Trophoblast cell (in vitro differentiated cells and primary cell): Measurements from ENCODE around the gene SLFN11. TPM values are rescaled to one million over a fixed set of nuclear protein-coding genes. Genes with fewer than 3 reads are reported as not detected.
"Not testable (repeated sequence)": the region's sequence is repeated elsewhere in the genome, so short reads cannot be mapped to it uniquely, and the experiment has no call there.

Experiments used
- DNase-seq, 2 donors: peaks; one replicate each; pipeline ENCODE4 v3.0.0-alpha.2; 2016
- H2AFZ ChIP-seq: 2 replicates; pipeline ENCODE4 v1.6.1; 2013; ENCODE audit warnings: low read length, moderate library complexity, mild to moderate bottlenecking; ENCODE audit not compliant: insufficient read depth, poor library complexity
- H2AK5ac ChIP-seq: 2 replicates; pipeline ENCODE4 v1.6.1; 2013; ENCODE audit warnings: mild to moderate bottlenecking, low read length
- H2BK120ac ChIP-seq: 2 replicates; pipeline ENCODE4 v1.6.1; 2013; ENCODE audit warnings: low read length, mild to moderate bottlenecking, moderate library complexity; ENCODE audit not compliant: insufficient read depth, poor library complexity
- H2BK12ac ChIP-seq: 2 replicates; pipeline ENCODE4 v1.6.1; 2013; ENCODE audit warnings: mild to moderate bottlenecking, low read length, moderate library complexity
- H2BK5ac ChIP-seq: 2 replicates; pipeline ENCODE4 v1.6.1; 2013; ENCODE audit warnings: low read length, low read depth, moderate library complexity, mild to moderate bottlenecking; ENCODE audit not compliant: poor library complexity
- H3K14ac ChIP-seq: 2 replicates; pipeline ENCODE4 v1.6.1; 2013; ENCODE audit warnings: mild to moderate bottlenecking, low read length
- H3K18ac ChIP-seq: 2 replicates; pipeline ENCODE4 v1.6.1; 2013; ENCODE audit warnings: mild to moderate bottlenecking, low read length
- H3K23ac ChIP-seq: 2 replicates; pipeline ENCODE4 v1.6.1; 2013; ENCODE audit warnings: low read length
- H3K27ac ChIP-seq: 2 replicates; pipeline ENCODE4 v1.5.1; 2013; ENCODE audit warnings: low read depth, mild to moderate bottlenecking, inconsistent platforms, low read length, moderate library complexity
- H3K27me3 ChIP-seq: 2 replicates; pipeline ENCODE4 v1.6.1; 2013; ENCODE audit warnings: inconsistent platforms, mild to moderate bottlenecking, low read length, moderate library complexity; ENCODE audit not compliant: insufficient read depth
- H3K36me3 ChIP-seq, 2 experiments: 1 replicate in 1 of 2; 2 replicates in 1 of 2; pipeline ENCODE4 v1.6.1; 2013; ENCODE audit warnings: low read length in 2 of 2, mild to moderate bottlenecking in 2 of 2, moderate library complexity in 1 of 2; ENCODE audit not compliant: insufficient read depth in 2 of 2, control insufficient read depth in 1 of 2
- H3K4ac ChIP-seq: 2 replicates; pipeline ENCODE4 v1.6.1; 2013; ENCODE audit warnings: low read depth, mild to moderate bottlenecking, low read length, moderate library complexity
- H3K4me1 ChIP-seq, 2 experiments: 1 replicate in 1 of 2; 2 replicates in 1 of 2; pipeline ENCODE4 v1.6.1; 2013; ENCODE audit warnings: low read length in 2 of 2, mild to moderate bottlenecking in 2 of 2, moderate library complexity in 1 of 2; ENCODE audit not compliant: insufficient read depth in 2 of 2, control insufficient read depth in 1 of 2
- H3K4me2 ChIP-seq: 2 replicates; pipeline ENCODE4 v1.6.1; 2013; ENCODE audit warnings: inconsistent platforms, mild to moderate bottlenecking, low read length, moderate library complexity
- H3K4me3 ChIP-seq: 2 replicates; pipeline ENCODE4 v1.5.1; 2013; ENCODE audit warnings: mild to moderate bottlenecking, low read depth, low read length, inconsistent platforms
- H3K79me1 ChIP-seq: one replicate; pipeline ENCODE4 v1.6.1; 2013; ENCODE audit warnings: low read length
- H3K79me2 ChIP-seq: 2 replicates; pipeline ENCODE4 v1.6.1; 2013; ENCODE audit warnings: low read length, mild to moderate bottlenecking; ENCODE audit not compliant: control insufficient read depth, insufficient read depth, poor library complexity
- H3K9ac ChIP-seq: 2 replicates; pipeline ENCODE4 v1.6.1; 2013; ENCODE audit warnings: mild to moderate bottlenecking, low read length
- H3K9me3 ChIP-seq: 2 replicates; pipeline ENCODE4 v1.6.1; 2013; ENCODE audit warnings: low read depth, mild to moderate bottlenecking, control low read depth, inconsistent platforms, low read length; ENCODE audit not compliant: insufficient read depth
- H4K12ac ChIP-seq: 2 replicates; pipeline ENCODE4 v1.6.1; 2013; ENCODE audit warnings: low read depth, mild to moderate bottlenecking, low read length, moderate library complexity
- H4K8ac ChIP-seq: 2 replicates; pipeline ENCODE4 v1.6.1; 2013; ENCODE audit warnings: low read depth, mild to moderate bottlenecking, low read length, moderate library complexity
- H4K91ac ChIP-seq: one replicate; pipeline ENCODE4 v1.6.1; 2013; ENCODE audit warnings: low read depth, mild to moderate bottlenecking, low read length, moderate library complexity
- WGBS: extraction: QIAGEN DNeasy Blood & Tissue Kit; methylation state at CpG from one replicate; pipeline ENCODE4 v1.1.7; 2013; ENCODE audit warnings: missing lambda C conversion rate; ENCODE audit not compliant: insufficient read length, insufficient coverage; ENCODE audit errors: extremely low coverage; 5-methylcytosine and 5-hydroxymethylcytosine counted together
- polyA plus RNA-seq: library from polyadenylated mRNA; stranded (reverse); fragments of 200-250 nt; gene quantifications from 2 replicates; pipeline ENCODE4 v1.2.3, GENCODE V29; 2013

The SLFN11 gene, protein sequence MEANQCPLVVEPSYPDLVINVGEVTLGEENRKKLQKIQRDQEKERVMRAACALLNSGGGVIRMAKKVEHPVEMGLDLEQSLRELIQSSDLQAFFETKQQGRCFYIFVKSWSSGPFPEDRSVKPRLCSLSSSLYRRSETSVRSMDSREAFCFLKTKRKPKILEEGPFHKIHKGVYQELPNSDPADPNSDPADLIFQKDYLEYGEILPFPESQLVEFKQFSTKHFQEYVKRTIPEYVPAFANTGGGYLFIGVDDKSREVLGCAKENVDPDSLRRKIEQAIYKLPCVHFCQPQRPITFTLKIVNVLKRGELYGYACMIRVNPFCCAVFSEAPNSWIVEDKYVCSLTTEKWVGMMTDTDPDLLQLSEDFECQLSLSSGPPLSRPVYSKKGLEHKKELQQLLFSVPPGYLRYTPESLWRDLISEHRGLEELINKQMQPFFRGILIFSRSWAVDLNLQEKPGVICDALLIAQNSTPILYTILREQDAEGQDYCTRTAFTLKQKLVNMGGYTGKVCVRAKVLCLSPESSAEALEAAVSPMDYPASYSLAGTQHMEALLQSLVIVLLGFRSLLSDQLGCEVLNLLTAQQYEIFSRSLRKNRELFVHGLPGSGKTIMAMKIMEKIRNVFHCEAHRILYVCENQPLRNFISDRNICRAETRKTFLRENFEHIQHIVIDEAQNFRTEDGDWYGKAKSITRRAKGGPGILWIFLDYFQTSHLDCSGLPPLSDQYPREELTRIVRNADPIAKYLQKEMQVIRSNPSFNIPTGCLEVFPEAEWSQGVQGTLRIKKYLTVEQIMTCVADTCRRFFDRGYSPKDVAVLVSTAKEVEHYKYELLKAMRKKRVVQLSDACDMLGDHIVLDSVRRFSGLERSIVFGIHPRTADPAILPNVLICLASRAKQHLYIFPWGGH
- polyA plus RNA-seq, result 0.10 and 0.12 TPM in 2 replicates

DNA sequence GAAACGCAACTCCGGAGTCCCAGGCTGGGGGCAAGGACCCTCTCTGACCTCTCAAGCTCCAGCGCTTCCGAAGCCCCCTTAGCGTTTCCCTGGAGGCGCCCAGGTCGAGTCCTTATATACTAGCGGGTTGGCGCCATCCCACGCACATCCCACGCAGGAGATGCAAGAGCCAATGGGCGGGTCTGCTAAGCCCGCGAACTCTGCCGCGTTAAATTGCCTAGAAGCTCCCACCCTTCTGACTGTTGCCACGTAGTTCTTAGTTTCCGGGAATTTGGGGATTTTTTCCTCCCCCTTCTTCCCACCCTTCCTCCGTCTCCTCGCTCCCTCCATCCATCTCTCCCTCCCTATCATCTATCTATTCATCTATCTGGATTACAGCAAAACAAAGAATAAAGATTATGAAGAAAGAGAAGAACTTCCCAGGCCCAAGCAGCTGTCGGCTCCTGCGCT is at the start of gene SLFN11:
TSS of gene SLFN11 (minus strand) at position 88 of the 450 bp plus-strand sequence. CDS start 9,814 bp downstream, outside the sequence.
- peaks cover 22% of the 10 kb centered on the region for H3K27me3 ChIP-seq
- H2BK5ac ChIP-seq, result no peak within 1 kb of the TSS
- H3K23ac ChIP-seq, result no peak within 1 kb of the TSS
- H3K79me2 ChIP-seq, result no peaks in the 10 kb centered on the region
- no peak within 1 kb of the TSS for H2AFZ ChIP-seq
- no peak within 1 kb of the TSS for H4K91ac ChIP-seq
- H3K9me3 ChIP-seq, result no peaks in the 10 kb centered on the region
- no peak within 1 kb of the TSS for H3K14ac ChIP-seq
- no peak within 1 kb of the TSS for H2BK12ac ChIP-seq
- no peak within 1 kb of the TSS for H3K27ac ChIP-seq
- peak in 1 of 2 donors; percentile 34 for DNase-seq
- H3K4ac ChIP-seq, result no peak within 1 kb of the TSS
- peaks cover 0 to 4% of the 10 kb centered on the region in 2 experiments for H3K4me1 ChIP-seq
- H3K18ac ChIP-seq, result no peak within 1 kb of the TSS
- no peaks in the 10 kb centered on the region for H3K79me1 ChIP-seq
- H2BK120ac ChIP-seq, result no peak within 1 kb of the TSS
- 100% methylated on average over 2 of the region's 22 CpGs for WGBS
- H3K4me2 ChIP-seq, result peak within 1 kb of the TSS; percentile 23
- no peak within 1 kb of the TSS for H2AK5ac ChIP-seq
- H3K4me3 ChIP-seq, result no peak within 1 kb of the TSS
- no peak within 1 kb of the TSS for H3K9ac ChIP-seq
- no peak within 1 kb of the TSS for H4K12ac ChIP-seq
- no peaks in the 10 kb centered on the region for H3K36me3 ChIP-seq
- no peak within 1 kb of the TSS for H4K8ac ChIP-seq

DNA sequence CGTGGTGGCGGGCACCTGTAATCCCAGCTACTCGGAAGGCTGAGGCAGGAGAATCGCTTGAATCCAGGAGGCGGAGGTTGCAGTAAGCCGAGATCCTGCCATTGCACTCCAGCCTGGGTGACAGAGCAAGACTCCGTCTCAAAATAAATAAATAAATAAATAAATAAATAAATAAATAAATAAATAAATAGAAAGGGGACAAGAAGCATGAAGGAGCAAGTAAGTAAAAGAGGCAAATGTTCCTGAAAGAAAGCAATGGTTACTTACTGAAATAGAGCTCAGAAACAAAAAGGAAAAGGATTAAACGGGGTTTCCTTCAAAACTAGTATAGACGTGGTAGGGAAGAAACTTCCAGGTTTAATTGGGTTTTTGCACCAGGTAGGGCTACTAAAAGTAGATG is 47.6 kb upstream of the SLFN11 start:
- not testable (repeated sequence) for H2BK120ac ChIP-seq, H3K18ac ChIP-seq, H3K23ac ChIP-seq, H3K4ac ChIP-seq, H3K9ac ChIP-seq, H3K4me1 ChIP-seq, H3K14ac ChIP-seq, H3K9me3 ChIP-seq, H2BK5ac ChIP-seq, DNase-seq, H3K27ac ChIP-seq, H3K79me1 ChIP-seq, H2BK12ac ChIP-seq, H2AFZ ChIP-seq, H4K91ac ChIP-seq, H4K12ac ChIP-seq, H3K79me2 ChIP-seq, H3K27me3 ChIP-seq, H2AK5ac ChIP-seq, H4K8ac ChIP-seq, H3K4me3 ChIP-seq, H3K4me2 ChIP-seq
- no CpG with 5 or more reads among the region's 9 CpGs for WGBS
- H3K36me3 ChIP-seq, result peaks cover 8 to 10% of the 10 kb centered on the region in 2 experiments

DNA sequence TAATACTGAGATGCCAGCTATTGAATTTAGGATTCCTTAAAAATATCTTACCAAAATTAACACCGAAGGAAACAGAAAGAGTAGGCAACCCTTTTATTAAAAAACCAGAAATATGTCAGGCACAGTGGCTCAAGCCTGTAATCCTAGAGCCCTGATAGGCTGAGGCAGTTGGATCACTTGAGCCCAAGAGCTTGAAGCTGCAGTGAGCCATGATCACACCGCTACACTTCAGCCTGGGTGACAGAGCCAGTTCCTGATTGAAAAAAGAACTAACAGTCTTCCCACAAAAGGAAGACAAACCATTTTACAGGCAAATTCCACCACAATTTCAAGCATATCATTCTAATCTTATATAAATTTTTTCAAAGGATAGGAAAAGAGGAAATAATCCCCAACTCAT is 43.2 kb upstream of the SLFN11 start:
- H2BK12ac ChIP-seq, result no peak overlapping the region
- no peak overlapping the region for H3K18ac ChIP-seq
- H3K4me2 ChIP-seq, result no peak overlapping the region
- H4K91ac ChIP-seq, result no peak overlapping the region
- no peak overlapping the region for H4K12ac ChIP-seq
- DNase-seq, result no peak
- H4K8ac ChIP-seq, result no peak overlapping the region
- peaks cover 8 to 9% of the 10 kb centered on the region in 2 experiments for H3K36me3 ChIP-seq
- H2BK120ac ChIP-seq, result no peak overlapping the region
- H2AFZ ChIP-seq, result no peak overlapping the region
- no peaks in the 10 kb centered on the region for H3K4me1 ChIP-seq
- H3K4me3 ChIP-seq, result no peak overlapping the region
- H3K9me3 ChIP-seq, result no peaks in the 10 kb centered on the region
- H2AK5ac ChIP-seq, result no peak overlapping the region
- H3K79me2 ChIP-seq, result no peaks in the 10 kb centered on the region
- H3K4ac ChIP-seq, result no peak overlapping the region
- no CpG with 5 or more reads among the region's 2 CpGs for WGBS
- H3K79me1 ChIP-seq, result no peaks in the 10 kb centered on the region
- no peak overlapping the region for H3K23ac ChIP-seq
- H3K27me3 ChIP-seq, result no peaks in the 10 kb centered on the region
- H3K14ac ChIP-seq, result no peak overlapping the region
- H2BK5ac ChIP-seq, result no peak overlapping the region
- H3K9ac ChIP-seq, result no peak overlapping the region
- H3K27ac ChIP-seq, result no peak overlapping the region

DNA sequence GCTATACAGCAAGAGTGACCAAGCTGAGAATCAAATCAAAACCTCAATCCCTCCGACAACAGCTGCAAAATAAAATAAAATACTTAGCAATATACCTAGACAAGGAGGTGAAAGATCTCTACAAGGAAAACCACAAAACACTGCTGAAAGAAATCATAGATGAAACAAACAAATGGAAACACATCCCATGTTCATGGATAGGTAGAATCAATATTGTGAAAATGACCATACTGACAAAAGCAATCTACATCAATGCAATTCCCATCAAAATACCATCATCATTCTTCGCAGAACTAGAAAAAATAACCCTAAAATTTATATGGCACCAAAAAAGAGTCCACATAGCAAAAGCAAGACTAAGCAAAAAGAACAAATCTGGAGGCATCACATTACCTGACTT is 41.3 kb upstream of the SLFN11 start:
- peaks cover 8 to 13% of the 10 kb centered on the region in 2 experiments for H3K36me3 ChIP-seq
- H4K8ac ChIP-seq, H2AFZ ChIP-seq, H2BK5ac ChIP-seq, H3K18ac ChIP-seq, H3K27ac ChIP-seq, H3K14ac ChIP-seq, DNase-seq, H3K4me3 ChIP-seq, H3K4ac ChIP-seq, H3K4me2 ChIP-seq, H3K27me3 ChIP-seq, H4K12ac ChIP-seq, H2BK12ac ChIP-seq, H3K79me2 ChIP-seq, H4K91ac ChIP-seq, H3K23ac ChIP-seq, H3K9ac ChIP-seq, H2AK5ac ChIP-seq, H2BK120ac ChIP-seq, H3K4me1 ChIP-seq, H3K79me1 ChIP-seq, H3K9me3 ChIP-seq: not testable (repeated sequence)
- WGBS, result no CpG with 5 or more reads among the region's 2 CpGs
